Fibroblast of skin of right biceps (primary cell): ENCODE measurements around the gene MUC13.

ENCODE experiments used
- DNase-seq: peaks from one replicate; pipeline ENCODE4 v3.0.0-alpha.2; 2013

MUC13 gene

GRCh38 chr3:124941771-124942170, 7.2 kb upstream of the MUC13 start:
- no peak for DNase-seq

GRCh38 chr3:124939661-124940060, 5.1 kb upstream of the MUC13 start:
- DNase-seq, result no peak

GRCh38 chr3:124938896-124939295, 4.3 kb upstream of the MUC13 start:
- DNase-seq, result no peak

- no peak for DNase-seq
These were observed 2.5 kb upstream of the MUC13 start for GRCh38 chr3:124937049-124937448.

GRCh38 chr3:124935794-124936542, 1.4 kb upstream of the MUC13 start:
- DNase-seq, result no peak

- no peak for DNase-seq
These were observed 713 bp upstream of the MUC13 start for GRCh38 chr3:124935264-124935663.

GRCh38 chr3:124928333-124929202, 6.0 kb downstream of the MUC13 start:
- peak; percentile 70 for DNase-seq

GRCh38 chr3:124927574-124928045, 6.9 kb downstream of the MUC13 start:
- DNase-seq, result no peak

- DNase-seq, result no peak
These were observed 8.0 kb downstream of the MUC13 start for GRCh38 chr3:124926426-124927101.

- no peak for DNase-seq
These were observed 9.8 kb downstream of the MUC13 start for GRCh38 chr3:124924741-124925140.

GRCh38 chr3:124923833-124924232, 10.7 kb downstream of the MUC13 start:
- peak; percentile 17 for DNase-seq

- DNase-seq, result no peak
These were observed 13.8 kb downstream of the MUC13 start for GRCh38 chr3:124920718-124921117.

- DNase-seq, result peak; percentile 60
These were observed 14.8 kb downstream of the MUC13 start for GRCh38 chr3:124919756-124920155.

GRCh38 chr3:124918524-124918923, 16.0 kb downstream of the MUC13 start:
- DNase-seq, result no peak

- DNase-seq, result no peak
These were observed 17.6 kb downstream of the MUC13 start for GRCh38 chr3:124916837-124917409.

GRCh38 chr3:124915254-124915653, 19.3 kb downstream of the MUC13 start:
- no peak for DNase-seq

- no peak for DNase-seq
These were observed 26.6 kb downstream of the MUC13 start for GRCh38 chr3:124907957-124908356.

- DNase-seq, result peak; percentile 11
These were observed 29.6 kb downstream of the MUC13 start for GRCh38 chr3:124904835-124905492.

GRCh38 chr3:124903896-124904834, 30.4 kb downstream of the MUC13 start:
- DNase-seq, result peak; percentile 42

GRCh38 chr3:124896824-124897526, 37.6 kb downstream of the MUC13 start:
- no peak for DNase-seq

GRCh38 chr3:124895756-124896155, 38.8 kb downstream of the MUC13 start:
- no peak for DNase-seq
